Activated T-cell treated with anti-CD3 and anti-CD28 coated beads for 48 hours (primary cell): Measurements from ENCODE around the gene AKAP9.
"Not testable (repeated sequence)": the region's sequence is repeated elsewhere in the genome, so short reads cannot be mapped to it uniquely, and the experiment has no call there.

Source experiments
- DNase-seq: peaks from one replicate; pipeline ENCODE4 v3.0.0-alpha.2; 2020; ENCODE audit warnings: low read depth

AKAP9 gene

DNA sequence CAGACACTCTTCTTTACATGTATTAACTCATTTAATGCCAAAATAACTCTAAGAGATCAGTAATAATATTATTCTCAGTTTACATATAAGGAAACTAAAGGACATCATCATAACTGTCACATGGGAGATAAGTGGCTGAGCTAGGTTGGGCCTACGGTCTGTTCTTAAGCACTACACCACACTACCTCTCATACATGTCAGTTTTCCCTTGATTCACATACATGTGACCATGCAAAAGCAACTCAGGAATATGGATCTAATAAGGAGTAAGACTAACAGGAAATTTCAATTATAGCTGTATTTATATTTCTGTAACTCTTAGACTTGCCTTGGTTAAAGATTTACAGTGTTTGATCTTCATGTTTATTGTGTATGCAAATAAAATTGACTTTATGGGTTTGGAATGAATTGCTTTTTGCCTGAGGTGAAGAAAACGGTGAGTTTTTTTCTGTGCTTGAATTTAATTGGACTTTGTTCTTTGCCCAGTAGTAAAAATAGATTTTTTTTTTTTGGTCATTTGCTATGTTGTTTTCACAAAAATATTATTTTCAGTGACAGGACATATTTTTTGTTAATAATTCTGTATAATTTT, 123.9 kb downstream of the AKAP9 start:
- DNase-seq = no peak

DNA sequence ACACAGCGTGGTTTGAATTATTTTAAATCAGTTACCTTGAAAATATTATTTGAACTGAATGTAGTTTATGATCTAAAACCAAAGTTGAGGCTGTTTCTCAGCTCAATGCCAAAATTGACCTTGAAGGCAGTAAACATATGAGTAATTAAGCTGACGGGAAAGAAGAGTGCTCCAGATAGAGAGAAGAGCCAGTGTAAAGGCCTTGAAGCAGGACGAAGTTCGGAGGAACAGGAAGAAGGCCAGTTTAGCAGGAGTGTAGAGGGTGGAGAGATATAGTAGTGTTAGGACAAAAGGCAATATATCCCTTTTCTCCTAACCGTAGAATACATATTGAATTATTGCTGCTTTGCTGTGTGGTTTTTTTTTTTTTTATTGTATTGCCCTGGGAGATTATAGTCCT, 130.4 kb downstream of the AKAP9 start:
- DNase-seq = no peak

DNA sequence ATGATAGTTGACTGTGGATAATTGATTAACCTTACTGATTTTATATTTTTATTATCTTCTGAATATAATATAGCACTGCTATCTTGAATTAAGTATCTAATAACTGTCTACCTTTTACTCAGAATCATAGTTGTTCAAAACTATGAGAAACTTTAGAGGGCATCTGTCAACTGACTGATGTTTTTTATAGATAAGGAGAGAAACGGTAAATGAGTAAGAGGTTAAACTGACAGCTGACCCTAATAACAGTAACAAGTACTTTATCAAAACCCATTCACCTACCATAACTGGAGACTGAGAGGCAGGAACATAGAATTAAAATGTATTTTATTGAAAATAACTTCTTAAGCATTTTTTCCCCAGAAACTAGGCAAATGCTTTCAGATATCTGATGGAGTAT, 131.5 kb downstream of the AKAP9 start:
- DNase-seq = no peak

DNA sequence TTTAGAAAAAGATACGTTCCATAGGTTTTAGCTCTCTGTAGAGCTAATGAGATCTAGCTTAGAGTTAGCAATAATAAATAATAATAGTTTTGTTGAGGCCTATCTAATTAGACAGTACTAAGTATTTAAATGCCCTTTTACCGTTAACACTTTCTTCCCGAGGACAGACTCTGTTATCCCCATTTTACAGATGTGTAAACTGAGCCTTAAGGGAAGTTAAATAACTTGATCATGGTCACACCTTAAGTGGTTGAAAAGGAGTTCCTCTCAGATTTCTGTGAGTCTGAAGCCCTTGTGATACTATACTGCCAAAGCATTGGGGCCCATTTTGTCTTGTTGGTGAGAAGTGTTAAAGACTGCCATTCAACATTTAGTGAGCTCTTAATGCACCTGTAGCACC, 132.0 kb downstream of the AKAP9 start:
- no peak for DNase-seq

DNA sequence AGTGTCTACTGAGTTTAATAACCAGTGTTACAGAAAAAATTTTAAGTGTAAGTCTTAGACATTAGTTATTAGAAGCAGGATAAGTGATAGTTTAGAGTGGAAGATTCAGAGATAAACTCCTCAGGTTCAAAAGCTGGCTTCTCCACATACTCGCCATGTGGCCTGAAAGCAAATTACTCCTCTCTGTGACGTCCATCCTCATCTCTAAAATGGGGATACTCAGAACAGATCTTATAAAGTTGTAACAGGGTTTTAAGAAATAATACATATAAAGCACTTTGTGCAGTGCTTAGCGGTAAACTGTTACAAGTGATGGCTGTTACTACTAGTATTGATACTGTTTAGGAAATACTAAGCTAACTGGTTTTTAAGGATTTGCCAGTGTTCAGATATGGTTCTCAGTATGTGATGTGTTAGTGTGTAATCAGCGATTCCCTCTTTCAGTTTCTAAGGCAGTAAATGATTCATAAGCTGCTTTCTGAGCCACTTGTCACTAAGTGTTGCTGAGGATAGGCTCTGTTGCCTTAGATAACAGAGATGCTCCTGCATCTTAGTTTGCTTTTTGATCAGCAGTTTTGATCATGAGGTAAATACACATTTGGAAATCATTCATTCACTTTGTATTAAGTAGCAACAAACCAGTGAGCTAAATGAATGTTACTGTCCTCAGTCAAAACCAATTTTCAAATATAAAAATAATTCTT, 134.9 kb downstream of the AKAP9 start:
- DNase-seq = no peak

DNA sequence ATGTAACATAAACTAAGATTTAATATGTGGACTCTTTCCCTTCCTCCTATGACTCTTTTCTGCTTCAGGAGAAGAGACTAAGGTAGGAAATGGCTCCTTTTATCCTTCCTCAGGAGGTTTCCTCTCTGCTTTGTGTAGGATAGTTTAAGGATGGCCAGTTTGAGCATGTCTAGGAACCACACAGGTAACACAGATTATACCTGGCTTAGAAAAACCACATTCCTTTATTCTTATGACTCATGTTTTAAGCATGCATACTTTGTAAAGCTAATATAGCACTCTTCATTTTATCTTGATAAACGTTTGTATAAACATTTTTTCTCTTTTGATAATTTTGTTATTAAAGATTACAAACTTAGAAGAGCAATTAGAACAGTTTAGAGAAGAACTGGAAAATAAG, 135.8 kb downstream of the AKAP9 start:
- no peak for DNase-seq

DNA sequence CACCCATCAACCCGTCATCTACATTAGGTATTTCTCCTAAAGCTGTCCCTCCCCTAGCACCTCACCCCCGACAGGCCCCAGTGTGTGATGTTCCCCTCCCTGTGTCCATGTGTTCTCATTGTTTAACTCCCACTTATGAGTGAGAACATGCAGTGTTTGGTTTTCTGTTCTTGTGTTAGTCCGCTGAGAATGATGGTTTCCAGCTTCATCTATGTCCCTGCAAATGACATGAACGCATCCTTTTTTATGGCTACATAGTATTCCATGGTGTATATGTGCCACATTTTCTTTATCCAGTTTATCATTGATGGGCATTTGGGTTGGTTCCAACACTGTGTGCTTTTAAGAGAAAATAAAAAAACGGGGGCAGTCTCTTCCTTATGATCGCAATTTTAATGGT, 143.3 kb downstream of the AKAP9 start:
- not testable (repeated sequence) for DNase-seq

DNA sequence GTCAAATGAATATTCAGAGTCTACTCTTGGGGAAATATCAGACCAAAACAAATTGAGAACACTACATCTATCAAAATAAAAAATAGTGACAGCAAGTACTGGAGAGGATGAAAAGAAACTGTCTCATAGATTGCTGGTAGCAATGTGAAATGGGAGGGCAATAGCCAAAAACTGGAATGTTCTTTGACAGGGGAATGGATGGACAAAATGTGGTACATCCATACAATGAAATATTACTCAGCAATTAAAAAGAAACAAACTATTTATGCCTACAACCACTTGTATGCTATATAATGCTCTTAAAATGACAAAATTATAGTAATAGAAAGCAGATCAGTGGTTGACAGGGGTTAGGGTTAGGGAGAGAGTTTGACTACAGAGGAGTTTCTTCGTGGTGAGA, 147.6 kb downstream of the AKAP9 start:
- DNase-seq = no peak

DNA sequence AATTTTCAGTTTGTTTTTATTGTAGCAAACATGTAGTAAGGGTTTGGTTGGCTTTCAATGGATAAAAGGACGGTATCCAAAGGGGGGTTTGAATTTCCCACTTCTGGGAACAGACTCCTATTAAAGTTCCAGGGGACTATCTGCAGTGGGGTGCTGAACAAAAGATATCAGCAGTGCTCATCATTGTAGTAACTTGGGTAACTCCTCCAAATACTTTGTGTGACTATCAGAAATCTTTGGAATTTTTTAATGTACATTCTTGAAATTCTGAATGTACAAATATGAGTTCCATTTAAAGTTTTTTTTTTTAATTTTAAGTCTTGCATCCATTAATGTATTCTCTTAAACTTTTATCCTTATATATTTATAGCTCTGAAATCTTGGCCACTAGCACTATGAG, 151.5 kb downstream of the AKAP9 start:
- DNase-seq = no peak

DNA sequence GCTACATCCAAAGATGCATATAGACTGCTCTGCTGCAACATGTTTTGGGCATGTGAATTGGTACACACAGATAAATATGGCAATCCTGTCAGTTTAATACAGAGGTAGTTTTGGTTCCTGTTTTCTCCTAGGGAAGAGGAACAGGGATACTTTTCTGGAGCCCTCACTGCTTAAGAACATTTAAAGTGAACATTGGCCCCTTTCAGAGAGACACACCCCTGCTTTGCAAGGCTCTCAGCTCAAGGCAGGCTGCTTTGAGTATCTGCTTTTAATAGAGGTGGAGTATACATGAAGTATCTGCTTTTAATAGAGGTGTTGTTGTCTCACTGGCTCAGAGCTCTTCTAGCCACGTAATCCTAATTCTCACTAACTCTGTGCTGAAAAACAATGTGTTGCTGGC, 154.7 kb downstream of the AKAP9 start:
- DNase-seq = no peak

DNA sequence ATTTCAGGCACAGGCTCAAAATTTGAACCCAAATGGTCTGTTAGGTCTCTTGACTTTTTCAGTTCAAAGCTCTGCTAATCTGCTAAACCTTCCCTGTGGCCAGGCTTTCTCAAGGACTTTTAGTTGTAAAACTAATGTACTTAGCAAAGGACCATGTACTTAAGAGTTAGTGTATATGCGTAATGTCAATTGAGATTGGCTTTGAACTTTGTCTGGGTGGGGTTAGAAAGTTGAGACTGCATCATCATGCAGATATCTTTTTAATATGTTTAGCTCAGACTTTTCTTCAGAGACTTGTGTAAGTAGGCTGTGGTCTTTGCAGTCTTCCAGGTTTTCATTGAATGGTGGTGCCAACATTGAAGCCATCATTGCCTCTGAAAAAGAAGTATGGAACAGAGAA, 159.9 kb downstream of the AKAP9 start:
- DNase-seq = no peak

DNA sequence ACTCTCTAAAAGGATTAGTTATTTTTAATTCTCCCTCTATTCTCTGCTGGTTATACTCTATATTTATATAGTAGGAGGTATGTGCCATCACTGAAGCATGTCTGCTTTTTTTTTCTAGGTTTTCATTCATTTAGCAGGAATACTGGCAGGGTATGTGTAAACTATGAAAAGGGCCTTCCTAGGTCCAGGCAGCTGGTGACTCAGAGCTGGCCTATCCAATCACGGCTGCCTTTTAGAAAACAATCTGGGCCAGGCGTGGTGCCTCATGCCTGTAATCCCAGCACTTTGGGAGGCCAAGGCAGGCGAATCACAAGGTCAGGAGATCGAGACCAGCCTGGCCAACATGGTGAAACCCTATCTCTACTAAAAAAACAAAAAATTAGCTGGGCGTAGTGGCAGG, 162.2 kb downstream of the AKAP9 start:
- DNase-seq = not testable (repeated sequence)

DNA sequence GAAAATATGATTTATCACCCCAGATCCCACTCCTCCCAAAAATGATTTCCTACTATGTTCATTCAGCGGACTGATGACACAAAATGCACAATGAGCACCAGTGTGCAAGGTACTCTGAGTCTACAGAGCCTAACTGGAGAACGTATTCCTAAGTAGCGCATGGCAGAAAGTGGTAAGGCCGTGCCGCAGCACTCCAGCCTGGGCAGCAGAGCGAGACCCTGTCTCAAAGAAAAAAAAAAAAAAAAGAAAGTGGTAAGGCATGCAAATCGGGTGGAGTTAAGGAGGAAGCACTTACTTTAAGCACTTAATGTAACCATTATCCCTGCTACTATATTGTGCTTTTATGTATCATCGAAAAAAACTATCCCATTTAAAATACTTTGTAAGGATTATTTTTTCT, 168.2 kb downstream of the AKAP9 start:
- DNase-seq = no peak

DNA sequence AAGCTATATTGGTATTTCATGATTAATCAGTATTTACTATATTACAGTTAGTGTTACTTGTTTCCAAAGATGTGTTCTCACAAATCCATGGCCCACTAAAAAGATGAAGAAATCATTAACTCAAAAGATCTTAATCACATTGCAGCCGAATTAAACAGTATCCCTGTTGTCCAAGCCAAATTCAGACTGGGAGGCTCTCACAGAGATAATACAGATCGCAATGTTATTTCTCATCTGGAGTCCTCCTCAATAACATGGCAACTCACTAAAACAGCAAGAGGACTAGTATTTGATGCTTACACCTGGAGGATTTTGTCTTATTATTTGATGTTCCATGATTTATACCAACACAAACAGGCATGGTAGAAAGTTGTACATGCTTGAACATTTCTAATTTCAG, 170.2 kb downstream of the AKAP9 start:
- no peak for DNase-seq

DNA sequence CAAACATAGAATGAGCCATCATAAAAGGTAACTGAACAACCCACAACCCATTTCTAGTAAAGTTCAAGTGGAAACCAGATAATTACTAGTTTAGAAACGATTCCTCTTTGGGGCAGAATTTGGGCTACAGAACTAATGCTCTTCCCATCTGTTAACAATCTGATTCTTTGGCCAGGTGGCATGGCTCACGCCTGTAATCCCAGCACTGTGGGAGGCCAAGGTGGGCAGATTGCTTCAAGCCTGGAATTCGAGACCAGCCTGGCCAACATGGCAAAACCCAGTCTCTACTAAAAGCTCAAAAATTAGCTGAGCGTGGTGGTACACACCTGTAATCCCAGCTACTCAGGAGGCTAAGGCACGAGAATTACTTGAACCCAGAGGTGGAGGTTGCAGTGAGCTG, 175.2 kb downstream of the AKAP9 start:
- no peak for DNase-seq

DNA sequence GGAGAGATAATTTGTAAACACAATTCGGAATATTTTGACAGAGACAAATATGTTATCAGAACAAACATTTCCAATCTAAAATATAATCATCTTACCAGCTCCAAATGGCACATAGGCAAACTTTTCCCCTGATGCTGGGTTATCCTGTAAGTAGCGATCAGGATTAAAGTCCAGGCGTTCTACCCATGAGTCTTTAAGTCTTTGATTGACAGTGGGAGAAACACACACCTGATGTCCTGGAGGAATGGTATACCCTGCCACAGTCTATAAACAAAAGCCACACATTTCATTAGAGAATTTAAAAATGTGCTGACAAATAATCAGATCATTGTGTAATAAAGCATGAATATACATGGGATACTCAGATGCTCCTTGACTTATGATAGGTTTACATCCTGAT, 176.3 kb downstream of the AKAP9 start:
- no peak for DNase-seq

DNA sequence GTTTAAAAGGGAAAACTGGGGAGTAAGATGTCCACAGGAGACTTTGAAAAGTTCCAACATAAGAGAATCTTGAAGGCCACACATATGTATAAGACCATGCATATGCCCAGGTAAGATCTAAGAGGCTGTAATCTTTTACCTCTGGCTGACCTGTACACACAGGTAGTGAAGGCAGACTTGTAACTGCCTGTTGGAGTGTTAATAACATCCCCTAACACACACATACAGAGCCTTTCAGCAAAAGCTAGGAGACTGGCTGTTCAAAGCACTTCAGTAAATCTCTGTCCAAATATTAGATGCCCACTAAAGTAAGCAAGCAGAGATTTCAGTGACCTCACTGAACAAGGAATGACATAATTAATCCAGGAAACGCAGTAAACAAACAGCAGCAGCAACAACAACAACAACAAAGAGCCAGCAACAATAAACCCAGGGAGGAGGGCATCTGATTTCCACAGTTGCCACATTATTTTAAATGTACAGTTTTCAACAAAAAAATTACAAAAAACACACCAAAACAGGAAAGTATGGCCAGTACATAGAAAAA, 178.6 kb downstream of the AKAP9 start:
- no peak for DNase-seq

DNA sequence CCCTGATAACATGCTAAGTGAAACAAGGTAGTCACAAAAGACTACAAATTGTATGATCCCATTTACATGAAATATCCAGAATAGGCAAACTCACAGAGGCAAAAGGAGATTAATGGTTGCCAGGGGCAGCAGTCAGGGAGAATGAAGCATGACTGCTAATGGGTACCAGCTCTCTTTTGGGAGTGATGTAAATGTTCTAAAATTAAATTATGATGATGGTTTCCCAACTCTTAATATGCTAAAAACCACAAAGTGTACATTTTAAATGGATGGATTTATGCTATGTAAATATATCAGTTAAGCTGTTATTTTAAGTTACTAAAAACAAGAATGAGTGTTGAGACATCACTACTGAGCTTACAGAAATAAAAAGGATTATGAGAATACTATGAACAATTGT, 181.0 kb downstream of the AKAP9 start:
- no peak for DNase-seq

DNA sequence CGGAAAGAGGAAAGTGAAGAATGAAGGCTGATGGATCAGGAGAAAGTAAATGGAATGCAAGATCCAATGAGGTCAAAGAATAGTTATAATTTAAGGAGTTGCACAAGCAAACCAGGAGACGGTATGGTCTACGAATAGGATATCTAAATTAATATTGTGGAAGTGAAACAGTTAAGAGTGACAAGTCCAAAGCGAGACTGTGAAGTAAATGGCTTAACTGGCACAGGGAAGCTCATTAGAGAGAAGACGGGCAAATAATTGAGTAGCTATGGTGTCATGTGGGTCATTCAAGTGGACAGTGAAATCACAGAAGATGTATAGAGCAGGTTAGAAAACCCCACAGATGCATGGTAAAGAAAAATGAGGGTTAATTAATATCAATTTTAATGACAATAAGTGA, 190.4 kb downstream of the AKAP9 start:
- DNase-seq = no peak

DNA sequence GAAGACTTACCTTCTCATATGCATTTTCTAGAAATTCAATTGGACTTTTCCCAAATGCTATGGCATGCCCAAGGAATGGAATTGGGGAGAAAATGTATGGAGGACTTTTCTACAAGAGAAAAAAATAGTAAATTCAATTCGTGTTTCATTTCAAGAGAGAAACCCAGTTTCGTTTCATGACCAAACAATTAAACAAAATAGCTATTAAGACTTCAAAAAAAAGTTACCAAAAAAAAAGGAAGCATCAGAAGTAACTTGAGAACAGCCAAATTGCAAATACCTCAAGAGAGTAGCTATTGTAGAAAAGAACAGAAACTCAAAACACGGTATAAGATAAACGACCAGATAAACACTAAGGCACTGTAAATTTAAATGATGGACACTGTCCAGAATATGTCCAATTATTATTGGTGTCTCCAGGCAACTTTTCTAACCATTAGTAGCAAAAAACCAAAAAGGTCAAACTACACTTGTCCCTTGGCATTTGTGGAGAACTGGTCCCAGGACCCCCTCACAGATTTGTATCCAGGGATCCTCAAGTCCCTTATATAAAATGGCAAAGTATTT, 191.2 kb downstream of the AKAP9 start:
- no peak for DNase-seq

DNA sequence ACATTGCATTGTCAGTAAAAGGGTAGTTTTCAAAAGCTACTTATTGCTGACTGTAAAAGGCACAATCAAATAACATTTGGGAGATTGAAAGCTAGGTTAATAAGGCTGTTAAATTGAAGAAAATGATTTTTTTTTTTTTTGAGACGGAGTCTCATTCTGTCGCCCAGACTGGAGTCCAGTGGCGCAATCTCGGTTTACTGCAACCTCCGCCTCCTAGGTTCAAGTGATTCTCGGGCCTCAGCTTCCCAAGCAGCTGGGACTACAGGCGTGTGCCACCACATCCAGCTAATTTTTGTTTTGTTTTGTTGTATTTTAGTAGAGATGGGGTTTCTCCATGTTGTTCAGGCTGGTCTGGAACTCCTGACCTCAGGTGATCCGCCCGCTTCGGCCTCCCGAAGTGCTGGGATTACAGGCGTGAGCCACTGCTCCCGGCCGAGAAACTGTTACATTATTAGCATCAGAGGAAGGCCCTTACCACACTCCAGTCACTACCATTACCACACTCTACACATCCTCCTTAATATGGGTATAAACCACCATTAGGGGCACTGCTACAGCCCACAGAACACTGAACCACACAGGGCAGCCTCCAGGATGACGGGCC, 192.6 kb downstream of the AKAP9 start:
- no peak for DNase-seq

DNA sequence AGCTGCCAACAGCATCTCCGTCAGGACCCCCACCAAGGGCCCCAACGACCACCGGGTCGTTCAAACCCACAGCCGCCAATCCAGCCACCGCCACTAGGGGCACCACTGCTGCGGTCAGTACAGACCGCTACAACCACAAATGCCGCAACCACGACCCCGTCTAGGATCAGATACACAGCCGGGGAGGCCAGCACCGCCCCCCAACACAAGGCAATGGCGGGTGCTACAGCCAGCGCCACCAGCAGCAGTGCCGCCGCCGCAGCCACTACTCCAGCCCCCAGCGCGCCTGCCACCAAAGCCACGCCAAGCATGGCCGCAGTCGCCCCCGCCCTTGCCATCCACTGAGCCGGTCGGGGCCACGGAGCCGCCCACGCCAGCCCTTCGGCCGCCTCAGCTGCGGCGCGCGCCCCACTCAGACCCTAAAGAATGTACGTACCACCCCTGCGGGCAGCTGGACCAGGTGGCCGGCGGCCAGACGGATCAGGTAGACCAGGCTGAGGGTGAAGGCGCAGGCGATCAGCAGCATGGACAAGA, 193.1 kb downstream of the AKAP9 start:
- DNase-seq = peak; percentile 62
